ENCODE results near the gene SPATA31C1. TPM values are rescaled to one million over a fixed set of nuclear protein-coding genes. Genes with fewer than 3 reads are reported as not detected.

Gene SPATA31C1
- total and polyA plus RNA-seq, 2 experiments from 2014 or later: not detected

- no peaks in the 10 kb centered on the region for H3K36me3 ChIP-seq (replicated peaks; ENCODE audit: insufficient read depth, low read depth)
- no peak overlapping the region for H2AFZ ChIP-seq
- no peak for DNase-seq (ENCODE audit: low spot score)
- H3K9me3 ChIP-seq (ENCODE audit: low read depth): no peaks in the 10 kb centered on the region
- H3K27ac ChIP-seq: no peak overlapping the region
- H4K20me1 ChIP-seq (ENCODE audit: insufficient read depth, poor library complexity, severe bottlenecking): no peaks in the 10 kb centered on the region
- no peaks in the 10 kb centered on the region for H3K27me3 ChIP-seq
- TF ChIP-seq CTCF (IDR thresholded peaks at IDR 0.05; ENCODE audit: poor library complexity) (no peak), EZH2phosphoT487 (IDR thresholded peaks at IDR 0.05; ENCODE audit: low read depth, severe bottlenecking, unreplicated experiment) (no peak), EZH2 (IDR thresholded peaks at IDR 0.05; ENCODE audit: borderline replicate concordance) (no peak)
- H3K79me2 ChIP-seq: no peaks in the 10 kb centered on the region
- no peaks in the 10 kb centered on the region for H3K9me2 ChIP-seq (replicated peaks; ENCODE audit: insufficient read depth)
- no peak overlapping the region for H3K4me2 ChIP-seq
- 88% methylated on average over 13 of the region's 13 CpGs for WGBS (ENCODE audit: low lambda C conversion rate, missing lambda C conversion rate)
- H3K4me3 ChIP-seq: no peak overlapping the region
- H3K4me1 ChIP-seq (ENCODE audit: insufficient read depth): no peaks in the 10 kb centered on the region
Measured at GRCh38 chr9:87886933-87887505, 30.7 kb upstream of the SPATA31C1 start.

GRCh38 chr9:87887661-87888480 is 29.9 kb upstream of the SPATA31C1 start:
- no peaks in the 10 kb centered on the region for H4K20me1 ChIP-seq (ENCODE audit: insufficient read depth, poor library complexity, severe bottlenecking)
- no peak overlapping the region for H2AFZ ChIP-seq
- no peaks in the 10 kb centered on the region for H3K27me3 ChIP-seq
- no peak overlapping the region for H3K4me3 ChIP-seq
- H3K79me2 ChIP-seq: no peaks in the 10 kb centered on the region
- no peaks in the 10 kb centered on the region for H3K9me3 ChIP-seq (ENCODE audit: low read depth)
- H3K9me2 ChIP-seq (replicated peaks; ENCODE audit: insufficient read depth): no peaks in the 10 kb centered on the region
- H3K4me2 ChIP-seq: no peak overlapping the region
- no peaks in the 10 kb centered on the region for H3K36me3 ChIP-seq (replicated peaks; ENCODE audit: insufficient read depth, low read depth)
- TF ChIP-seq EZH2 (IDR thresholded peaks at IDR 0.05; ENCODE audit: borderline replicate concordance) (no peak), EZH2phosphoT487 (IDR thresholded peaks at IDR 0.05; ENCODE audit: low read depth, severe bottlenecking, unreplicated experiment) (no peak), CTCF (IDR thresholded peaks at IDR 0.05; ENCODE audit: poor library complexity) (no peak)
- 92% methylated on average over 13 of the region's 13 CpGs for WGBS (ENCODE audit: low lambda C conversion rate, missing lambda C conversion rate)
- no peak overlapping the region for H3K27ac ChIP-seq
- H3K4me1 ChIP-seq (ENCODE audit: insufficient read depth): no peaks in the 10 kb centered on the region
- no peak for DNase-seq (ENCODE audit: low spot score)

GRCh38 chr9:87888501-87888900 is 29.3 kb upstream of the SPATA31C1 start:
- WGBS (ENCODE audit: low lambda C conversion rate, missing lambda C conversion rate): 87% methylated on average over 6 of the region's 6 CpGs
- H3K27me3 ChIP-seq: no peaks in the 10 kb centered on the region
- H4K20me1 ChIP-seq (ENCODE audit: insufficient read depth, poor library complexity, severe bottlenecking): no peaks in the 10 kb centered on the region
- no peak overlapping the region for H3K4me2 ChIP-seq
- no peaks in the 10 kb centered on the region for H3K9me2 ChIP-seq (replicated peaks; ENCODE audit: insufficient read depth)
- no peaks in the 10 kb centered on the region for H3K4me1 ChIP-seq (ENCODE audit: insufficient read depth)
- H3K9me3 ChIP-seq (ENCODE audit: low read depth): no peaks in the 10 kb centered on the region
- no peak for DNase-seq (ENCODE audit: low spot score)
- TF ChIP-seq EZH2 (IDR thresholded peaks at IDR 0.05; ENCODE audit: borderline replicate concordance): no peak
- TF ChIP-seq CTCF (IDR thresholded peaks at IDR 0.05; ENCODE audit: poor library complexity): no peak
- TF ChIP-seq EZH2phosphoT487 (IDR thresholded peaks at IDR 0.05; ENCODE audit: low read depth, severe bottlenecking, unreplicated experiment): no peak
- no peaks in the 10 kb centered on the region for H3K79me2 ChIP-seq
- H3K36me3 ChIP-seq (replicated peaks; ENCODE audit: insufficient read depth, low read depth): no peaks in the 10 kb centered on the region
- no peak overlapping the region for H2AFZ ChIP-seq
- H3K4me3 ChIP-seq: no peak overlapping the region
- H3K27ac ChIP-seq: no peak overlapping the region

Measured in hepatocyte (in vitro differentiated cells).